Measurements from ENCODE around the gene RAP1GDS1.

DNA sequence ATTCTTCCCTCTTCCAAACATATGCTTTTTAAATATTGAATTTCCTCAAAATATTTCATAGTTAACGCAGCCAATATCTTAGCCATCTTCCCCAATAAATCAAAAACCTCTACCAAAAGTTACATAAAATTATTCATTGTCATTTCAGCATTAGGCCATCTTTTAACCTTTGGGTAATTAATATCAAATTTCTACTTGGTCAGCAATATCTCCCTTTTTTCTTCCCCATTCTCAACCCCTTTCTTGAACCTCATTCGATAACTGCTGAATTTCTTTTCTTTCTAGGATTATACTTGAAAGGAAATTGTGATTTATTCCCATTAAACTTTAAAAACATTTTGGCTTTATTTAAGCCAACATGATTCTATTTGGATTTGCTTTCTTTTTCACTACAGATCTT is 65.0 kb downstream of the RAP1GDS1 start:
- TF ChIP-seq CTCF (IDR thresholded peaks at IDR 0.05 in 2 of 3, conservative IDR thresholded peaks at IDR 0.05 in 1 of 3; ENCODE audit: borderline replicate concordance in 1 of 3, insufficient read depth in 1 of 3, low read depth in 2 of 3, low read length in 2 of 3) (no peak), RAD21 (IDR thresholded peaks at IDR 0.05; ENCODE audit: low read depth) (no peak), EZH2 (IDR thresholded peaks at IDR 0.05) (no peak), POLR2AphosphoS5 (IDR thresholded peaks at IDR 0.05; ENCODE audit: low read depth, low read length) (no peak)
